Stimulated activated CD8-positive, alpha-beta memory T cell treated with anti-CD3 and anti-CD28 coated beads, Interleukin-7, amount 100 ng/mL, for 4 hours (primary cell): Measurements from ENCODE around the gene TSPY9.
"Not testable (repeated sequence)": the region's sequence is repeated elsewhere in the genome, so short reads cannot be mapped to it uniquely, and the experiment has no call there.

ENCODE experiments used
- DNase-seq, 2 donors: peaks; one replicate each; pipeline ENCODE4 v3.0.0-alpha.2; 2020; ENCODE audit warnings: low read depth in 2 of 2

Gene TSPY9

GRCh38 chrY:9486967-9487366 lies at the start of gene TSPY9:
TSS of gene TSPY9 (plus strand) at chrY:9487267. CDS start at chrY:9487313, 46 bp downstream.
- DNase-seq, result not testable (repeated sequence)

GRCh38 chrY:9466655-9467054 lies 20.4 kb upstream of the TSPY9 start, which contains the start of gene TSPY1:
TSS of gene TSPY1 (plus strand) at chrY:9466955. CDS start at chrY:9467001, 46 bp downstream.
- not testable (repeated sequence) for DNase-seq

- DNase-seq, result not testable (repeated sequence)
Observed at GRCh38 chrY:9504396-9504795, 17.3 kb downstream of the TSPY9 start.

GRCh38 chrY:9516287-9516686 lies 29.2 kb downstream of the TSPY9 start:
- DNase-seq, result not testable (repeated sequence)

DNA sequence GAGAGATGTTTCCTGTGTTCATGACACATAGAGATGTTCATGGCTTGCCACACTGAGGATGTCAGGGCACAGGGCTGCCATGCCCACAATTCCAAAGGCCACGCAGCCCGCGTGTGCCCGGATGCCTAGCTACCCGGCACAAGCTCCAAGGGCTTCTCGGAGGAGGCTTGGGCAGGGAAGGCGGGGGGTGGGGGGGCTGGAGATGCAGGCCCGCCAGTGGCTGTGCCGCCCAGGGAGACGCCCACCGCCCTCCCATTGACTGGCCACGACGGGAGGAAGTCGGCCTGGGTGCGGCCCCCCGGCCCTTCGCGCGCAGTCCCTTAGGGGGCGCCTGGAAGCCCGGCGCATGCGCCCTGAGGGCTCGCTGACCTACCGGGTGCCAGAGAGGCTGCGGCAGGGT lies 40.5 kb downstream of the TSPY9 start, which contains the start of gene TSPY10:
Gene TSPY10 (plus strand): TSS at position 301 of the 400 bp plus-strand sequence. CDS start 46 bp downstream, at position 347.
- not testable (repeated sequence) for DNase-seq
